ENCODE measurements around the gene TMEM120B.
A peak's percentile ranks its signal among the peaks of the same experiment; 100 is the strongest.
"Not testable (repeated sequence)": the region's sequence is repeated elsewhere in the genome, so short reads cannot be mapped to it uniquely, and the experiment has no call there.

TMEM120B gene

GRCh38 chr12:121708313-121709063 is 4.1 kb upstream of the TMEM120B start:
- WGBS, 2 experiments, result 96 to 99% methylated on average over 7 of the region's 7 CpGs

GRCh38 chr12:121709064-121709424 is 3.5 kb upstream of the TMEM120B start:
- 95 to 97% methylated on average over 8 of the region's 8 CpGs for WGBS, 2 experiments
- H3K4me3 ChIP-seq (ENCODE audit: insufficient read depth, low read depth, low read length); H3K9me3 ChIP-seq (ENCODE audit: control insufficient read depth, low read length); H3K27ac ChIP-seq (ENCODE audit: insufficient read depth, low read depth, low read length, poor library complexity, severe bottlenecking); H3K4me1 ChIP-seq (ENCODE audit: control insufficient read depth, insufficient read depth, low read length); H3K27me3 ChIP-seq (ENCODE audit: control insufficient read depth, insufficient read depth, low read length, poor library complexity, severe bottlenecking); H3K36me3 ChIP-seq (ENCODE audit: control insufficient read depth, insufficient read depth, low read length): not testable (repeated sequence)

More at GRCh38 chr12:121708313-121709063, 4.1 kb upstream of the TMEM120B start:
- H3K4me1 ChIP-seq (ENCODE audit: control insufficient read depth, insufficient read depth, low read length), result peaks cover 4% of the 10 kb centered on the region
- H3K27ac ChIP-seq (ENCODE audit: insufficient read depth, low read depth, low read length, poor library complexity, severe bottlenecking), result no peak overlapping the region
- no peaks in the 10 kb centered on the region for H3K27me3 ChIP-seq (ENCODE audit: control insufficient read depth, insufficient read depth, low read length, poor library complexity, severe bottlenecking)
- H3K9me3 ChIP-seq (ENCODE audit: control insufficient read depth, low read length), result no peaks in the 10 kb centered on the region
- H3K36me3 ChIP-seq (ENCODE audit: control insufficient read depth, insufficient read depth, low read length), result no peaks in the 10 kb centered on the region
- no peak overlapping the region for H3K4me3 ChIP-seq (ENCODE audit: insufficient read depth, low read depth, low read length)

- H3K27me3 ChIP-seq (ENCODE audit: control insufficient read depth, insufficient read depth, low read length, poor library complexity, severe bottlenecking), result no peaks in the 10 kb centered on the region
- peak overlapping the region; percentile 71 for H3K27ac ChIP-seq (ENCODE audit: insufficient read depth, low read depth, low read length, poor library complexity, severe bottlenecking)
- 76 to 90% methylated on average over 4 to 5 of the region's 5 CpGs for WGBS, 2 experiments
- H3K36me3 ChIP-seq (ENCODE audit: control insufficient read depth, insufficient read depth, low read length), result no peaks in the 10 kb centered on the region
- H3K9me3 ChIP-seq (ENCODE audit: control insufficient read depth, low read length), result no peaks in the 10 kb centered on the region
- H3K4me1 ChIP-seq (ENCODE audit: control insufficient read depth, insufficient read depth, low read length), result peaks cover 7% of the 10 kb centered on the region
- no peak overlapping the region for H3K4me3 ChIP-seq (ENCODE audit: insufficient read depth, low read depth, low read length)
Observed at GRCh38 chr12:121709478-121709961, 3.0 kb upstream of the TMEM120B start.

- H3K4me3 ChIP-seq (ENCODE audit: insufficient read depth, low read depth, low read length), result peak overlapping the region; percentile 96
- no peaks in the 10 kb centered on the region for H3K27me3 ChIP-seq (ENCODE audit: control insufficient read depth, insufficient read depth, low read length, poor library complexity, severe bottlenecking)
- H3K36me3 ChIP-seq (ENCODE audit: control insufficient read depth, insufficient read depth, low read length), result no peaks in the 10 kb centered on the region
- H3K4me1 ChIP-seq (ENCODE audit: control insufficient read depth, insufficient read depth, low read length), result peaks cover 7% of the 10 kb centered on the region
- no peak overlapping the region for H3K27ac ChIP-seq (ENCODE audit: insufficient read depth, low read depth, low read length, poor library complexity, severe bottlenecking)
- H3K9me3 ChIP-seq (ENCODE audit: control insufficient read depth, low read length), result no peaks in the 10 kb centered on the region
- 86 to 87% methylated on average over 21 to 23 of the region's 24 CpGs for WGBS, 2 experiments
Observed at GRCh38 chr12:121711361-121712189, 977 bp upstream of the TMEM120B start.

- Histone ChIP-seq H3K27ac (ENCODE audit: insufficient read depth, low read depth, low read length, poor library complexity, severe bottlenecking) (peak overlapping the region; percentile 56), H3K4me3 (ENCODE audit: insufficient read depth, low read depth, low read length) (peak overlapping the region; percentile 96), H3K36me3 (ENCODE audit: control insufficient read depth, insufficient read depth, low read length) (no peaks in the 10 kb centered on the region), H3K9me3 (ENCODE audit: control insufficient read depth, low read length) (no peaks in the 10 kb centered on the region), H3K27me3 (ENCODE audit: control insufficient read depth, insufficient read depth, low read length, poor library complexity, severe bottlenecking) (no peaks in the 10 kb centered on the region), H3K4me1 (ENCODE audit: control insufficient read depth, insufficient read depth, low read length) (peaks cover 7% of the 10 kb centered on the region)
- 1 to 2% methylated on average over 16 of the region's 16 CpGs for WGBS, 2 experiments
Observed at GRCh38 chr12:121712190-121712460, 427 bp upstream of the TMEM120B start.

- no peaks in the 10 kb centered on the region for H3K9me3 ChIP-seq (ENCODE audit: control insufficient read depth, low read length)
- H3K36me3 ChIP-seq (ENCODE audit: control insufficient read depth, insufficient read depth, low read length), result no peaks in the 10 kb centered on the region
- H3K27me3 ChIP-seq (ENCODE audit: control insufficient read depth, insufficient read depth, low read length, poor library complexity, severe bottlenecking), result no peaks in the 10 kb centered on the region
- H3K27ac ChIP-seq (ENCODE audit: insufficient read depth, low read depth, low read length, poor library complexity, severe bottlenecking), result no peak overlapping the region
- 22% methylated on average over 14 of the region's 14 CpGs for WGBS, 2 experiments
- peaks cover 7% of the 10 kb centered on the region for H3K4me1 ChIP-seq (ENCODE audit: control insufficient read depth, insufficient read depth, low read length)
- H3K4me3 ChIP-seq (ENCODE audit: insufficient read depth, low read depth, low read length), result peak overlapping the region; percentile 96
Observed at GRCh38 chr12:121713257-121713777, 765 bp downstream of the TMEM120B start.

GRCh38 chr12:121713793-121714192 is 1.2 kb downstream of the TMEM120B start:
- 78 to 80% methylated on average over 6 of the region's 6 CpGs for WGBS, 2 experiments
- Histone ChIP-seq H3K4me3 (ENCODE audit: insufficient read depth, low read depth, low read length) (no peak overlapping the region), H3K27ac (ENCODE audit: insufficient read depth, low read depth, low read length, poor library complexity, severe bottlenecking) (no peak overlapping the region), H3K9me3 (ENCODE audit: control insufficient read depth, low read length) (no peaks in the 10 kb centered on the region), H3K27me3 (ENCODE audit: control insufficient read depth, insufficient read depth, low read length, poor library complexity, severe bottlenecking) (no peaks in the 10 kb centered on the region), H3K4me1 (ENCODE audit: control insufficient read depth, insufficient read depth, low read length) (peaks cover 7% of the 10 kb centered on the region), H3K36me3 (ENCODE audit: control insufficient read depth, insufficient read depth, low read length) (no peaks in the 10 kb centered on the region)

- 91 to 92% methylated on average over 7 of the region's 7 CpGs for WGBS, 2 experiments
- H3K4me1 ChIP-seq (ENCODE audit: control insufficient read depth, insufficient read depth, low read length); H3K4me3 ChIP-seq (ENCODE audit: insufficient read depth, low read depth, low read length); H3K36me3 ChIP-seq (ENCODE audit: control insufficient read depth, insufficient read depth, low read length); H3K27ac ChIP-seq (ENCODE audit: insufficient read depth, low read depth, low read length, poor library complexity, severe bottlenecking); H3K9me3 ChIP-seq (ENCODE audit: control insufficient read depth, low read length); H3K27me3 ChIP-seq (ENCODE audit: control insufficient read depth, insufficient read depth, low read length, poor library complexity, severe bottlenecking): not testable (repeated sequence)
Observed at GRCh38 chr12:121715055-121715454, 2.5 kb downstream of the TMEM120B start.

- WGBS, 2 experiments, result 79 to 80% methylated on average over 6 of the region's 6 CpGs
- Histone ChIP-seq H3K4me1 (ENCODE audit: control insufficient read depth, insufficient read depth, low read length) (peaks cover 7% of the 10 kb centered on the region), H3K9me3 (ENCODE audit: control insufficient read depth, low read length) (no peaks in the 10 kb centered on the region), H3K27me3 (ENCODE audit: control insufficient read depth, insufficient read depth, low read length, poor library complexity, severe bottlenecking) (no peaks in the 10 kb centered on the region), H3K36me3 (ENCODE audit: control insufficient read depth, insufficient read depth, low read length) (no peaks in the 10 kb centered on the region), H3K27ac (ENCODE audit: insufficient read depth, low read depth, low read length, poor library complexity, severe bottlenecking) (no peak overlapping the region), H3K4me3 (ENCODE audit: insufficient read depth, low read depth, low read length) (no peak overlapping the region)
Observed at GRCh38 chr12:121715862-121716435, 3.4 kb downstream of the TMEM120B start.

Measured in ectodermal cell (in vitro differentiated cells).